ENCODE measurements around the gene TBC1D8.

The TBC1D8 gene

GRCh38 chr2:101152272-101153076 is 1.3 kb upstream of the TBC1D8 start:
- peak; percentile 55 for ATAC-seq

GRCh38 chr2:101151859-101152271 is 683 bp upstream of the TBC1D8 start:
- no peak for ATAC-seq
- no peak for TF ChIP-seq TSHZ2 (CRISPR knock-in tag; IDR thresholded peaks at IDR 0.05)
- TF ChIP-seq ARNTL (CRISPR knock-in tag; IDR thresholded peaks at IDR 0.05; ENCODE audit: borderline replicate concordance, low read depth) = no peak
- TF ChIP-seq SNAI2 (CRISPR knock-in tag; IDR thresholded peaks at IDR 0.05) = no peak
- no peak for TF ChIP-seq TCF4 (CRISPR knock-in tag; IDR thresholded peaks at IDR 0.05; ENCODE audit: borderline replicate concordance)
- TF ChIP-seq PATZ1 (CRISPR knock-in tag; IDR thresholded peaks at IDR 0.05; ENCODE audit: borderline replicate concordance) = no peak
- TF ChIP-seq ZNF70 (CRISPR knock-in tag; IDR thresholded peaks at IDR 0.05) = no peak
- no peak for TF ChIP-seq ESRRG (CRISPR knock-in tag; IDR thresholded peaks at IDR 0.05)
- no peak for TF ChIP-seq ZFP30 (CRISPR knock-in tag; IDR thresholded peaks at IDR 0.05)
- TF ChIP-seq GLIS3 (CRISPR knock-in tag; IDR thresholded peaks at IDR 0.05) = no peak
- no peak for TF ChIP-seq CREB5 (CRISPR knock-in tag; IDR thresholded peaks at IDR 0.05; ENCODE audit: low read depth)
- no peak for TF ChIP-seq RARB (CRISPR knock-in tag; IDR thresholded peaks at IDR 0.05)
- no peak for TF ChIP-seq CSDC2 (CRISPR knock-in tag; IDR thresholded peaks at IDR 0.05)
- TF ChIP-seq ZNF8 (CRISPR knock-in tag; IDR thresholded peaks at IDR 0.05) = no peak
- no peak for TF ChIP-seq ZNF565 (CRISPR knock-in tag; conservative IDR thresholded peaks at IDR 0.05; ENCODE audit: low read depth)
- no peak for TF ChIP-seq TOX (CRISPR knock-in tag; IDR thresholded peaks at IDR 0.05; ENCODE audit: borderline replicate concordance)
- TF ChIP-seq BACH2 (CRISPR knock-in tag; IDR thresholded peaks at IDR 0.05; ENCODE audit: borderline replicate concordance) = no peak

More at GRCh38 chr2:101152272-101153076, 1.3 kb upstream of the TBC1D8 start:
- TF ChIP-seq SNAI2 (CRISPR knock-in tag; IDR thresholded peaks at IDR 0.05) (no peak), ZNF70 (CRISPR knock-in tag; IDR thresholded peaks at IDR 0.05) (no peak), ESRRG (CRISPR knock-in tag; IDR thresholded peaks at IDR 0.05) (no peak), PPARA (CRISPR knock-in tag; IDR thresholded peaks at IDR 0.05; ENCODE audit: borderline replicate concordance) (no peak), CREB5 (CRISPR knock-in tag; IDR thresholded peaks at IDR 0.05; ENCODE audit: low read depth) (no peak), BACH2 (CRISPR knock-in tag; IDR thresholded peaks at IDR 0.05; ENCODE audit: borderline replicate concordance) (no peak), TOX (CRISPR knock-in tag; IDR thresholded peaks at IDR 0.05; ENCODE audit: borderline replicate concordance) (no peak), RARB (CRISPR knock-in tag; IDR thresholded peaks at IDR 0.05) (no peak), ZFP30 (CRISPR knock-in tag; IDR thresholded peaks at IDR 0.05) (no peak), POU6F1 (CRISPR knock-in tag; IDR thresholded peaks at IDR 0.05; ENCODE audit: borderline replicate concordance, low read depth) (no peak)

Measured in SK-N-SH treated with all-trans-retinoic acid at 6 μM for 48 hours (cell line).